H1 (cell line): ENCODE data around the gene RAB30. TPM values are rescaled to one million over a fixed set of nuclear protein-coding genes. Genes with fewer than 3 reads are reported as not detected.

Source experiments
- SP4 ChIP-seq: IDR thresholded peaks from 2 replicates; pipeline ENCODE4 v1.6.1; 2012; ENCODE audit warnings: low read length, inconsistent platforms
- TAF7 ChIP-seq: optimal IDR thresholded peaks from 2 replicates; pipeline ENCODE3; 2011; ENCODE audit warnings: low read depth, mild to moderate bottlenecking, inconsistent platforms, low read length, moderate library complexity, borderline replicate concordance
- ZNF274 ChIP-seq: IDR thresholded peaks from 2 replicates; pipeline ENCODE4 v1.7.0; 2012; ENCODE audit warnings: low read length, borderline replicate concordance; ENCODE audit errors: extremely low read depth
- polyA plus RNA-seq, 7 experiments: library from polyadenylated mRNA; depleted of rRNA in 3 of 7; stranded (reverse) in 5 of 7; unstranded in 2 of 7; fragments of >200 nt in 5 of 7; fragments of 200-250 nt in 2 of 7; gene quantifications; 1 replicate in 5 of 7; 2 replicates in 1 of 7; 4 replicates in 1 of 7; pipeline versions ENCODE4 v1.2.1 to v1.2.3, GENCODE V29; 2011 to 2013; ENCODE audit warnings: missing spikeins in 2 of 7, mixed read lengths in 2 of 7
- total RNA-seq: library from RNA; stranded (reverse); fragmentation: NEBNext Ultra II Directional; extraction: Animal tissue kit (Norgen Biotek cat#: 25700); gene quantifications from 2 replicates; pipeline ENCODE4 v1.2.1, GENCODE V29; 2021

RAB30 gene
- total and polyA plus RNA-seq, 2 of the 8 experiments (the other 6 are each of a cell fraction or from before 2014, with no cell fraction given), result 1.6 to 11.7 TPM

DNA sequence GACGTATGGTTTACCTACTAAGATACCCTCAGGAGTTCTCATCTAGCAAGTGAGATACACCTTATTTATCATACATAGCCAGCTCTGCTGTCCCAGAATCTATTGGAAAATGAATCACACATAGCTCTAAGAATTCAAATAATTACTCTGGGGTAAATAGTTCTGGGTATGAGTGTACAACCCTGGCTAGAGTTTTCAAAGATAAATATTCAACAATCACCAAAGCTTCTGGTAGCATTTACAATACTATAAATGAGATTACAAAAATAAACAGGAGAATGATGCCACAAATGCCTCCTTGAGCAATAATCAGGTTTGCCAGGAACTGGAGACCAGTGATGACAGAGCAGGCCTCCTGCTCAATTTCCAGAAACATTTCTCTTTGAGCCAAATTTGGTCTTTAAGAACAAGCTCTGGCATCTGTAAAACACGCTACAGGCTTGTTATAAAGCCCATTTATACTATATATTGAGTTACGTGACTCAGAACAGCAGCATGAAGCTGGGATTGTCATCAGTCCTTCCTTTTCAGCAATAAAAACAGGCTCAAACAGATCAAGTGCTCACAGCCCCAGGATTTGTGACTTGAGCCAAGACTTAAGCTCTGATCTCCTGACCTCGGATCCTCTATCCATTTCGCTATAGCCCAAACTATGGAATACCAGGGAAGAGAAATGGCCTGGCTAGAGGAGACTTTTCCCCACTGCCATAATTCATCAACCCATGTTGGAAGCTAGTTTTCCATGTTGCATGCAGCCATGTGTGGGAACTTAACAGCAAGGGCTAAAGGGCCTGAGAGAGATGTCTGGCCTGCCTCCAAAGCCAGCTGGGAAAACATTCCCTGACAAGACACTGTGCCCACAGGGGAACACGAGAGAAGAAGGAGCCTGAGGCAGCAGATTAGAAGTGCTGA lies 19.7 kb downstream of the RAB30 start (continued):
- TF ChIP-seq TAF7 (no peak), ZNF274 (no peak), SP4 (no peak)
